HEK293 (cell line): ENCODE results near the gene RNU6-7.

Experiments
- ZNF24 ChIP-seq: fragments of 450-650 bp; formaldehyde crosslinking; IDR thresholded peaks from 2 replicates; pipeline ENCODE4 v1.5.1; 2016; ENCODE audit warnings: missing biosample characterization, missing genetic modification characterization
- TF ChIP-seq, protein P1 (sequence below): fragments of 450-650 bp; formaldehyde crosslinking; IDR thresholded peaks from 2 replicates; pipeline ENCODE4 v1.5.1; 2016; ENCODE audit warnings: missing biosample characterization, missing genetic modification characterization, low read depth
- TF ChIP-seq, protein P2 (sequence below): fragments of 450-650 bp; formaldehyde crosslinking; IDR thresholded peaks from 2 replicates; pipeline ENCODE4 v1.5.1; 2016; ENCODE audit warnings: missing biosample characterization, missing genetic modification characterization

GRCh38 chr14:32224737-32225377 is 23.0 kb downstream of the RNU6-7 start:
- TF ChIP-seq ZNF24 (tag by site-specific recombination): no peak
- TF ChIP-seq, protein P1, sequence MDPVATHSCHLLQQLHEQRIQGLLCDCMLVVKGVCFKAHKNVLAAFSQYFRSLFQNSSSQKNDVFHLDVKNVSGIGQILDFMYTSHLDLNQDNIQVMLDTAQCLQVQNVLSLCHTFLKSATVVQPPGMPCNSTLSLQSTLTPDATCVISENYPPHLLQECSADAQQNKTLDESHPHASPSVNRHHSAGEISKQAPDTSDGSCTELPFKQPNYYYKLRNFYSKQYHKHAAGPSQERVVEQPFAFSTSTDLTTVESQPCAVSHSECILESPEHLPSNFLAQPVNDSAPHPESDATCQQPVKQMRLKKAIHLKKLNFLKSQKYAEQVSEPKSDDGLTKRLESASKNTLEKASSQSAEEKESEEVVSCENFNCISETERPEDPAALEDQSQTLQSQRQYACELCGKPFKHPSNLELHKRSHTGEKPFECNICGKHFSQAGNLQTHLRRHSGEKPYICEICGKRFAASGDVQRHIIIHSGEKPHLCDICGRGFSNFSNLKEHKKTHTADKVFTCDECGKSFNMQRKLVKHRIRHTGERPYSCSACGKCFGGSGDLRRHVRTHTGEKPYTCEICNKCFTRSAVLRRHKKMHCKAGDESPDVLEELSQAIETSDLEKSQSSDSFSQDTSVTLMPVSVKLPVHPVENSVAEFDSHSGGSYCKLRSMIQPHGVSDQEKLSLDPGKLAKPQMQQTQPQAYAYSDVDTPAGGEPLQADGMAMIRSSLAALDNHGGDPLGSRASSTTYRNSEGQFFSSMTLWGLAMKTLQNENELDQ: no peak
- TF ChIP-seq, protein P2, sequence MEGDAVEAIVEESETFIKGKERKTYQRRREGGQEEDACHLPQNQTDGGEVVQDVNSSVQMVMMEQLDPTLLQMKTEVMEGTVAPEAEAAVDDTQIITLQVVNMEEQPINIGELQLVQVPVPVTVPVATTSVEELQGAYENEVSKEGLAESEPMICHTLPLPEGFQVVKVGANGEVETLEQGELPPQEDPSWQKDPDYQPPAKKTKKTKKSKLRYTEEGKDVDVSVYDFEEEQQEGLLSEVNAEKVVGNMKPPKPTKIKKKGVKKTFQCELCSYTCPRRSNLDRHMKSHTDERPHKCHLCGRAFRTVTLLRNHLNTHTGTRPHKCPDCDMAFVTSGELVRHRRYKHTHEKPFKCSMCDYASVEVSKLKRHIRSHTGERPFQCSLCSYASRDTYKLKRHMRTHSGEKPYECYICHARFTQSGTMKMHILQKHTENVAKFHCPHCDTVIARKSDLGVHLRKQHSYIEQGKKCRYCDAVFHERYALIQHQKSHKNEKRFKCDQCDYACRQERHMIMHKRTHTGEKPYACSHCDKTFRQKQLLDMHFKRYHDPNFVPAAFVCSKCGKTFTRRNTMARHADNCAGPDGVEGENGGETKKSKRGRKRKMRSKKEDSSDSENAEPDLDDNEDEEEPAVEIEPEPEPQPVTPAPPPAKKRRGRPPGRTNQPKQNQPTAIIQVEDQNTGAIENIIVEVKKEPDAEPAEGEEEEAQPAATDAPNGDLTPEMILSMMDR (tag by site-specific recombination): peak; percentile 65; the same call in 1 of the 2 replicates
